K562 (cell line): ENCODE data around the gene CORO2A. TPM values are rescaled to one million over a fixed set of nuclear protein-coding genes. Genes with fewer than 3 reads are reported as not detected.
A peak's percentile ranks its signal among the peaks of the same experiment; 100 is the strongest.

Experiments
- ATAC-seq: fragments of 200-7000 bp; cut with Tn5 transposase; 3 replicates; pipeline ENCODE4 v1.9.1; 2020; ENCODE audit warnings: moderate library complexity
- BruUV-seq: library from RNA; stranded (reverse); fragments of 400-500 nt; replicated peaks from 2 replicates; lab custom pipeline; 2021; lab: Mats Ljungman, UMichigan
- CTCF ChIA-PET: fragments of 300-600 bp; formaldehyde crosslinking; extraction: SDS; loops from one replicate; lab custom pipeline; 2021; ENCODE audit warnings: low intra/inter-chr PET ratio; lab: Yijun Ruan, JAX
- POLR2A ChIA-PET: fragments of 300-600, 350-650 bp; sonication (Branson Sonifier 250); formaldehyde crosslinking; extraction: SDS; loops from one replicate; lab custom pipeline; 2021; ENCODE audit warnings: antibody characterized with exemption, inconsistent platforms; lab: Yijun Ruan, JAX
- DNase-seq, 4 experiments: peaks; one replicate each; pipeline versions ENCODE4 v3.0.0 to v3.0.0-alpha.2; 2011 to 2018; ENCODE audit warnings: low spot score in 3 of 4, mixed read lengths in 3 of 4; ENCODE audit errors: extremely low read depth in 1 of 4
- FAIRE-seq: peaks from 2 replicates; lab custom pipeline; 2011; peaks lifted over from hg19 to GRCh38; lab: Jason Lieb, UNC
- H2AFZ ChIP-seq: 2 replicates; pipeline ENCODE4 v1.6.0; 2011; ENCODE audit warnings: low read depth, low read length, control low read depth, inconsistent platforms
- H3K27ac ChIP-seq: fragments of 200-600 bp; 3 replicates; pipeline ENCODE4 v1.8.0; 2011; ENCODE audit warnings: low read depth, mild to moderate bottlenecking, control low read depth, inconsistent platforms, low read length, moderate library complexity, mixed read lengths; ENCODE audit errors: extremely low read depth
- H3K27me3 ChIP-seq, 2 experiments: fragments of 300-600 bp in 1 of 2; 2 replicates in 1 of 2; 3 replicates in 1 of 2; pipeline versions ENCODE4 v1.6.0 to v1.8.0; 2011; ENCODE audit warnings: inconsistent platforms in 2 of 2, low read length in 2 of 2, mild to moderate bottlenecking in 1 of 2, mixed read lengths in 1 of 2, moderate library complexity in 1 of 2; ENCODE audit not compliant: control insufficient read depth in 2 of 2, insufficient read depth in 2 of 2
- H3K36me3 ChIP-seq: fragments of 300-600 bp; 3 replicates; pipeline ENCODE4 v1.8.0; 2011; ENCODE audit warnings: mild to moderate bottlenecking, low read length, inconsistent platforms; ENCODE audit not compliant: control insufficient read depth, insufficient read depth
- H3K4me1 ChIP-seq, 2 experiments: fragments of 200-600 bp in 1 of 2; replicated peaks in 1 of 2; 2 replicates in 1 of 2; 3 replicates in 1 of 2; pipeline versions ENCODE4 v1.5.1 to v1.8.0; 2011; ENCODE audit warnings: inconsistent platforms in 2 of 2, low read length in 2 of 2, mild to moderate bottlenecking in 1 of 2, mixed read lengths in 1 of 2, moderate library complexity in 1 of 2; ENCODE audit not compliant: control insufficient read depth in 2 of 2, insufficient read depth in 2 of 2
- H3K4me2 ChIP-seq: 2 replicates; pipeline ENCODE4 v1.6.1; 2011; ENCODE audit warnings: low read length, control low read depth, inconsistent platforms, mixed read lengths; ENCODE audit not compliant: insufficient read depth
- H3K4me3 ChIP-seq: fragments of 200-600 bp; sonication (generic), shearing (Covaris generic); 2 replicates; pipeline ENCODE4 v1.5.1; 2016; ENCODE audit warnings: control low read depth, inconsistent platforms
- H3K79me2 ChIP-seq: fragments of 200-600 bp; 3 replicates; pipeline ENCODE4 v1.8.0; 2011; ENCODE audit warnings: low read length, inconsistent platforms; ENCODE audit not compliant: control insufficient read depth, insufficient read depth
- H3K9ac ChIP-seq, 2 experiments: 2 replicates each; pipeline versions ENCODE4 v1.6.0 to v1.6.1; 2011; ENCODE audit warnings: low read depth in 2 of 2, low read length in 2 of 2, control low read depth in 1 of 2, inconsistent platforms in 1 of 2, mild to moderate bottlenecking in 1 of 2, mixed read lengths in 1 of 2; ENCODE audit not compliant: insufficient read depth in 1 of 2
- H3K9me1 ChIP-seq: one replicate; pipeline ENCODE4 v1.6.0; 2011; ENCODE audit warnings: inconsistent platforms, mild to moderate bottlenecking, low read length, moderate library complexity; ENCODE audit not compliant: control insufficient read depth, insufficient read depth
- H3K9me3 ChIP-seq: replicated peaks from 2 replicates; pipeline ENCODE4 v1.5.1; 2011; ENCODE audit warnings: low read depth, low read length, inconsistent platforms; ENCODE audit not compliant: control insufficient read depth, insufficient read depth
- H4K20me1 ChIP-seq: replicated peaks from 2 replicates; pipeline ENCODE4 v1.6.1; 2011; ENCODE audit warnings: low read length, inconsistent platforms, mixed read lengths; ENCODE audit not compliant: control insufficient read depth, insufficient read depth
- GATAD2B ChIP-seq: fragments of 450-650 bp; IDR thresholded peaks from 2 replicates; pipeline ENCODE4 v1.6.1; 2017; ENCODE audit warnings: mild to moderate bottlenecking, borderline replicate concordance
- SMARCA5 ChIP-seq: fragments of 450-650 bp; IDR thresholded peaks from 2 replicates; pipeline ENCODE4 v1.6.1; 2016
- ZFP36 ChIP-seq: fragments of 150-350 bp; IDR thresholded peaks from 2 replicates; pipeline ENCODE4 v1.6.1; 2018; ENCODE audit warnings: low read length, low read depth; ENCODE audit not compliant: partially characterized antibody
- ZNF696 ChIP-seq: fragments of 250-450 bp; sonication (Bioruptor Pico); conservative IDR thresholded peaks from 2 replicates; pipeline ENCODE4 v1.4.0; 2020; ENCODE audit warnings: mild to moderate bottlenecking, moderate library complexity
- ZNF785 ChIP-seq: fragments of 250-450 bp; sonication (Bioruptor Pico); IDR thresholded peaks from 2 replicates; pipeline ENCODE4 v1.4.0; 2020; ENCODE audit warnings: mild to moderate bottlenecking
- WGBS: fragments of 100-300 bp; shearing (Covaris generic); methylation state at CpG from one replicate; pipeline ENCODE4 v1.1.6; 2016; ENCODE audit warnings: low coverage, mixed read lengths; ENCODE audit not compliant: insufficient coverage; ENCODE audit errors: missing lambda C conversion rate; 5-methylcytosine and 5-hydroxymethylcytosine counted together
- in situ Hi-C: fragments of 300-500 bp; cut with MboI; formaldehyde crosslinking; loops from 4 replicates; pipeline ENCODE4 v1.15.0; 2018; ENCODE audit warnings: inconsistent platforms, mixed read lengths
- intact Hi-C: fragments of 100-400 bp; cut with micrococcal nuclease; formaldehyde crosslinking; loops from 2 replicates; pipeline ENCODE4 v1.14.2; 2022
- polyA plus RNA-seq, 8 experiments: library from polyadenylated mRNA; depleted of rRNA in 4 of 8; stranded (reverse) in 5 of 8; unstranded in 3 of 8; fragments of >200 nt; fragmentation: Nextera tagmentation in 2 of 8; fragmentation: Illumina TruSeq in 1 of 8; extraction: Ambion mirVana in 2 of 8; extraction: Trizol in 1 of 8; gene quantifications; 2 replicates each; pipeline versions ENCODE4 v1.2.1 to v1.2.3, GENCODE V29; 2011 to 2014; ENCODE audit warnings: inconsistent platforms in 1 of 8, missing spikeins in 1 of 8
- total RNA-seq, 7 experiments: library from RNA; depleted of rRNA in 6 of 7; stranded (reverse); fragments of >200 nt in 6 of 7; fragmentation: Illumina TruSeq in 2 of 7; extraction: Trizol in 2 of 7; gene quantifications; 2 replicates each; pipeline versions ENCODE4 v1.2.1 to v1.2.3, GENCODE V29; 2011 to 2021; ENCODE audit warnings: low replicate concordance in 1 of 7
- TF ChIP-seq, protein P1 (sequence below): IDR thresholded peaks from 2 replicates; pipeline ENCODE4 v1.6.1; 2014; ENCODE audit warnings: antibody characterized with exemption

Gene CORO2A
- total and polyA plus RNA-seq, 9 of the 15 experiments (the other 6 are each of a cell fraction or from before 2014, with no cell fraction given), result 9.5 to 26.6 (median 18.0) TPM

DNA sequence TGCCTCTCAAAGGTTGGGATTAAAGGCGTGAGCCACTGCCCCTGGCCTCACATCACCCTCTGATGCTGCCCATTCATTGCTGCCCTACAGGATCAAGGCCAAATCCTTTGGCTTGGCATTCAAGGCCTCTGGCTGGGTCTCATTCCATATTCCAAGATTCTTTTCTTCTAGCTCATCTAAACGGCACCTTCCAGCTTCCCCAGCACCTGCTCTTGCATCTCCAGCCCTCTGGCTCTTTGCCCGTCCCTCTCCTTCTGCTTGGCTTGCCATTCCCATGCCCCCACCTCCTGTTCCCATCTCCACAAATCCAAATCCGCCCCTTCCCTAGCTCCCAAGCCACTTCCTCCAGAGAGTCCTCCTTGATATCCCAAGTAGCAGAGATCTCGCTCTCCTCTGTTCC is 33.1 kb downstream of the CORO2A start:
- no peak overlapping the region for H3K4me2 ChIP-seq
- ChIA-PET CTCF (no interaction called here), POLR2A (interaction anchor here (0.8 kb wide), 1 partner anchor 14 kb away, joined by 3 read pairs; no protein-coding TSS in a partner anchor)
- in situ Hi-C loops, result no loop called here
- intact Hi-C loops, result no loop called here
- no peak for TF ChIP-seq GATAD2B
- TF ChIP-seq, protein P1, sequence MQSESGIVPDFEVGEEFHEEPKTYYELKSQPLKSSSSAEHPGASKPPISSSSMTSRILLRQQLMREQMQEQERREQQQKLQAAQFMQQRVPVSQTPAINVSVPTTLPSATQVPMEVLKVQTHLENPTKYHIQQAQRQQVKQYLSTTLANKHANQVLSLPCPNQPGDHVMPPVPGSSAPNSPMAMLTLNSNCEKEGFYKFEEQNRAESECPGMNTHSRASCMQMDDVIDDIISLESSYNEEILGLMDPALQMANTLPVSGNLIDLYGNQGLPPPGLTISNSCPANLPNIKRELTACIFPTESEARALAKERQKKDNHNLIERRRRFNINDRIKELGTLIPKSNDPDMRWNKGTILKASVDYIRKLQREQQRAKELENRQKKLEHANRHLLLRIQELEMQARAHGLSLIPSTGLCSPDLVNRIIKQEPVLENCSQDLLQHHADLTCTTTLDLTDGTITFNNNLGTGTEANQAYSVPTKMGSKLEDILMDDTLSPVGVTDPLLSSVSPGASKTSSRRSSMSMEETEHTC, result no peak
- TF ChIP-seq ZNF785, result no peak
- TF ChIP-seq ZFP36, result peak; percentile 46
- TF ChIP-seq ZNF696 (CRISPR knock-in tag), result no peak
- 0 out of 2 replicates have a peak, but pooled peaks have one; percentile 32 for TF ChIP-seq SMARCA5
- no peaks in the 10 kb centered on the region for H3K9me3 ChIP-seq
- H3K9ac ChIP-seq, result peak overlapping the region in 1 of 2 experiments; percentile 43; a peak in 1 of 4 replicates
- H3K9me1 ChIP-seq, result peaks cover 6% of the 10 kb centered on the region
- 76% methylated on average over 5 of the region's 5 CpGs for WGBS
- no peak for DNase-seq
- H3K79me2 ChIP-seq, result peaks cover 18% of the 10 kb centered on the region
- no peak overlapping the region for H2AFZ ChIP-seq
- H3K27me3 ChIP-seq, result no peaks in the 10 kb centered on the region
- no peak for FAIRE-seq
- ATAC-seq, result no peak
- H3K4me1 ChIP-seq, result peaks cover 10 to 17% of the 10 kb centered on the region in 2 experiments; a peak in 4 of 5 replicates
- H3K27ac ChIP-seq, result no peak overlapping the region
- no TSS peak for BruUV-seq
- peaks cover 29% of the 10 kb centered on the region for H3K36me3 ChIP-seq
- H3K4me3 ChIP-seq, result no peak overlapping the region
- H4K20me1 ChIP-seq, result peaks cover 22% of the 10 kb centered on the region
